Activated naive CD4-positive, alpha-beta T cell treated with anti-CD3 and anti-CD28 coated beads, Interleukin-2, amount 10 ng/mL, durations not matched to agents 7 days and 5 days (primary cell): ENCODE measurements around the gene HOXC10.

Source experiments
- CTCF ChIA-PET: fragments of 350-600 bp; sonication (Branson Sonifier 250); formaldehyde crosslinking; loops from one replicate; lab custom pipeline; 2021; ENCODE audit warnings: antibody characterized with exemption; lab: Charles Lee
- DNase-seq: peaks from one replicate; pipeline ENCODE4 v3.0.0-alpha.2; 2020
- H3K27ac Mint-ChIP-seq: one replicate; pipeline ENCODE4 v1.8.0; 2021; ENCODE audit warnings: mild to moderate bottlenecking, moderate library complexity, mixed read lengths
- H3K27me3 Mint-ChIP-seq: one replicate; pipeline ENCODE4 v1.8.0; 2021; ENCODE audit warnings: mild to moderate bottlenecking, mixed read lengths
- H3K36me3 Mint-ChIP-seq: one replicate; pipeline ENCODE4 v1.8.0; 2021; ENCODE audit warnings: mixed read lengths
- H3K4me1 Mint-ChIP-seq: one replicate; pipeline ENCODE4 v1.8.0; 2021; ENCODE audit warnings: mixed read lengths
- H3K4me3 Mint-ChIP-seq: one replicate; pipeline ENCODE4 v1.8.0; 2021; ENCODE audit warnings: mild to moderate bottlenecking, moderate library complexity, mixed read lengths
- H3K9me3 Mint-ChIP-seq: one replicate; pipeline ENCODE4 v1.8.0; 2021; ENCODE audit warnings: mixed read lengths

The HOXC10 gene

GRCh38 chr12:53992377-53992889 lies 7.5 kb downstream of the HOXC10 start:
- H3K4me3 Mint-ChIP-seq, result no peak overlapping the region
- DNase-seq, result no peak
- peaks cover 100% of the 10 kb centered on the region for H3K27me3 Mint-ChIP-seq
- H3K9me3 Mint-ChIP-seq, result no peaks in the 10 kb centered on the region
- no peak overlapping the region for H3K27ac Mint-ChIP-seq
- peaks cover 2% of the 10 kb centered on the region for H3K36me3 Mint-ChIP-seq
- CTCF ChIA-PET, result interaction anchor here (0.5 to 1.7 kb wide), 7 partner anchors 12 to 222 kb away, joined by 3 to 4 read pairs (median 3); no protein-coding TSS in a partner anchor
- peaks cover 34% of the 10 kb centered on the region for H3K4me1 Mint-ChIP-seq

- Mint-ChIP-seq H3K27me3 (peaks cover 100% of the 10 kb centered on the region), H3K36me3 (peaks cover 2% of the 10 kb centered on the region), H3K9me3 (no peaks in the 10 kb centered on the region), H3K4me1 (peaks cover 34% of the 10 kb centered on the region), H3K27ac (peak overlapping the region; percentile 68), H3K4me3 (no peak overlapping the region)
- CTCF ChIA-PET, result interaction anchor here (0.5 to 1.0 kb wide), 3 partner anchors 11 to 214 kb away, joined by 3 to 4 read pairs (median 3); no protein-coding TSS in a partner anchor
- no peak for DNase-seq
These were observed 8.4 kb downstream of the HOXC10 start for GRCh38 chr12:53993162-53994008.

GRCh38 chr12:53994009-53994263 lies 9.0 kb downstream of the HOXC10 start:
- H3K4me3 Mint-ChIP-seq, result peak overlapping the region; percentile 56
- peak overlapping the region; percentile 68 for H3K27ac Mint-ChIP-seq
- peaks cover 31% of the 10 kb centered on the region for H3K4me1 Mint-ChIP-seq
- H3K27me3 Mint-ChIP-seq, result peaks cover 100% of the 10 kb centered on the region
- DNase-seq, result no peak
- CTCF ChIA-PET, result no interaction called here
- H3K36me3 Mint-ChIP-seq, result peaks cover 2% of the 10 kb centered on the region
- H3K9me3 Mint-ChIP-seq, result no peaks in the 10 kb centered on the region

- Mint-ChIP-seq H3K36me3 (peaks cover 2% of the 10 kb centered on the region), H3K27me3 (peaks cover 100% of the 10 kb centered on the region), H3K9me3 (no peaks in the 10 kb centered on the region), H3K4me3 (peak overlapping the region; percentile 56), H3K4me1 (peaks cover 26% of the 10 kb centered on the region), H3K27ac (peak overlapping the region; percentile 68)
- no peak for DNase-seq
- CTCF ChIA-PET, result no interaction called here
These were observed 9.5 kb downstream of the HOXC10 start for GRCh38 chr12:53994264-53995001.

- peak; percentile 44 for DNase-seq
- peaks cover 100% of the 10 kb centered on the region for H3K27me3 Mint-ChIP-seq
- H3K27ac Mint-ChIP-seq, result peak overlapping the region; percentile 45
- CTCF ChIA-PET, result interaction anchor here (1.1 kb wide), 1 partner anchor 10 kb away, joined by 4 read pairs; no protein-coding TSS in a partner anchor
- H3K36me3 Mint-ChIP-seq, result peaks cover 2% of the 10 kb centered on the region
- peaks cover 22% of the 10 kb centered on the region for H3K4me1 Mint-ChIP-seq
- H3K9me3 Mint-ChIP-seq, result no peaks in the 10 kb centered on the region
- H3K4me3 Mint-ChIP-seq, result peak overlapping the region; percentile 22
These were observed 10.0 kb downstream of the HOXC10 start for GRCh38 chr12:53995002-53995377.

- Mint-ChIP-seq H3K4me1 (peaks cover 22% of the 10 kb centered on the region), H3K27ac (no peak overlapping the region), H3K9me3 (no peaks in the 10 kb centered on the region), H3K27me3 (peaks cover 100% of the 10 kb centered on the region), H3K4me3 (peak overlapping the region; percentile 48), H3K36me3 (peaks cover 2% of the 10 kb centered on the region)
- CTCF ChIA-PET, result interaction anchor here (1.1 kb wide), 1 partner anchor 9 kb away, joined by 4 read pairs; no protein-coding TSS in a partner anchor
- DNase-seq, result peak; percentile 44
These were observed 10.7 kb downstream of the HOXC10 start for GRCh38 chr12:53995378-53996239.

- H3K9me3 Mint-ChIP-seq, result no peaks in the 10 kb centered on the region
- peaks cover 100% of the 10 kb centered on the region for H3K27me3 Mint-ChIP-seq
- CTCF ChIA-PET, result interaction anchor here (1.0 to 1.8 kb wide), 3 partner anchors 8 to 36 kb away, joined by 3 to 6 read pairs (median 4); partner anchors contain the start of gene HOXC5
- peak overlapping the region; percentile 48 for H3K4me3 Mint-ChIP-seq
- no peak overlapping the region for H3K27ac Mint-ChIP-seq
- peaks cover 22% of the 10 kb centered on the region for H3K4me1 Mint-ChIP-seq
- no peak for DNase-seq
- H3K36me3 Mint-ChIP-seq, result peaks cover 2% of the 10 kb centered on the region
These were observed 11.6 kb downstream of the HOXC10 start for GRCh38 chr12:53996240-53997203.

GRCh38 chr12:53997204-53998109 lies 12.5 kb downstream of the HOXC10 start:
- Mint-ChIP-seq H3K27me3 (peaks cover 100% of the 10 kb centered on the region), H3K36me3 (peaks cover 2% of the 10 kb centered on the region), H3K4me3 (no peak overlapping the region), H3K27ac (no peak overlapping the region), H3K9me3 (no peaks in the 10 kb centered on the region), H3K4me1 (peaks cover 23% of the 10 kb centered on the region)
- DNase-seq, result no peak
- CTCF ChIA-PET, result interaction anchor here (1.0 to 1.8 kb wide), 3 partner anchors 9 to 217 kb away, joined by 3 to 6 read pairs (median 3); partner anchors contain the start of gene HOXC5

GRCh38 chr12:53998110-53998899 lies 13.4 kb downstream of the HOXC10 start:
- CTCF ChIA-PET, result interaction anchor here (1.0 to 1.8 kb wide), 2 partner anchors 34 to 217 kb away, joined by 3 to 6 read pairs; partner anchors contain the start of gene HOXC5
- H3K4me1 Mint-ChIP-seq, result peaks cover 24% of the 10 kb centered on the region
- H3K27me3 Mint-ChIP-seq, result peaks cover 100% of the 10 kb centered on the region
- no peak overlapping the region for H3K4me3 Mint-ChIP-seq
- H3K9me3 Mint-ChIP-seq, result no peaks in the 10 kb centered on the region
- H3K36me3 Mint-ChIP-seq, result peaks cover 2% of the 10 kb centered on the region
- no peak for DNase-seq
- no peak overlapping the region for H3K27ac Mint-ChIP-seq

- Mint-ChIP-seq H3K9me3 (no peaks in the 10 kb centered on the region), H3K27ac (no peak overlapping the region), H3K4me1 (peaks cover 24% of the 10 kb centered on the region), H3K4me3 (no peak overlapping the region), H3K27me3 (peaks cover 100% of the 10 kb centered on the region), H3K36me3 (peaks cover 1% of the 10 kb centered on the region)
- no peak for DNase-seq
- CTCF ChIA-PET, result no interaction called here
These were observed 13.9 kb downstream of the HOXC10 start for GRCh38 chr12:53998900-53999236.

GRCh38 chr12:53999559-54000115 lies 14.7 kb downstream of the HOXC10 start:
- H3K36me3 Mint-ChIP-seq, result no peaks in the 10 kb centered on the region
- no peak for DNase-seq
- H3K27ac Mint-ChIP-seq, result peak overlapping the region; percentile 74
- H3K4me3 Mint-ChIP-seq, result no peak overlapping the region
- CTCF ChIA-PET, result interaction anchor here (0.8 to 1.6 kb wide), 2 partner anchors 208 to 215 kb away, joined by 3 to 5 read pairs; no protein-coding TSS in a partner anchor
- H3K27me3 Mint-ChIP-seq, result peaks cover 100% of the 10 kb centered on the region
- H3K4me1 Mint-ChIP-seq, result peaks cover 20% of the 10 kb centered on the region
- H3K9me3 Mint-ChIP-seq, result no peaks in the 10 kb centered on the region
